Common myeloid progenitor, CD34-positive (primary cell): ENCODE measurements around the gene SELENOM. TPM values are rescaled to one million over a fixed set of nuclear protein-coding genes. Genes with fewer than 3 reads are reported as not detected.
A peak's percentile ranks its signal among the peaks of the same experiment; 100 is the strongest.

ENCODE experiments used
- CTCF ChIA-PET: fragments of 350-600 bp; sonication (Branson Sonifier 250); formaldehyde crosslinking; loops from one replicate; lab custom pipeline; 2021; ENCODE audit warnings: antibody characterized with exemption; lab: Charles Lee
- POLR2A ChIA-PET: fragments of 350-600 bp; sonication (Branson Sonifier 250); formaldehyde crosslinking; loops from one replicate; lab custom pipeline; 2021; ENCODE audit warnings: antibody characterized with exemption; lab: Charles Lee
- DNase-seq, 3 donors: peaks; one replicate each; pipeline versions ENCODE4 v3.0.0 to v3.0.0-alpha.2; 2013
- H3K27ac ChIP-seq, 2 experiments: 1 replicate in 1 of 2; 2 replicates in 1 of 2; pipeline ENCODE4 v1.7.0; 2013; ENCODE audit warnings: inconsistent platforms in 2 of 2, low read length in 2 of 2, mild to moderate bottlenecking in 2 of 2, low read depth in 1 of 2, moderate library complexity in 1 of 2; ENCODE audit not compliant: severe bottlenecking in 2 of 2, insufficient read depth in 1 of 2, poor library complexity in 1 of 2
- H3K27me3 ChIP-seq, 5 experiments: replicated peaks in 2 of 5; 1 replicate in 3 of 5; 2 replicates in 2 of 5; pipeline versions ENCODE4 v1.6.1 to v1.7.0; 2013; ENCODE audit warnings: low read length in 4 of 5, mild to moderate bottlenecking in 2 of 5, moderate library complexity in 2 of 5, inconsistent platforms in 1 of 5; ENCODE audit not compliant: insufficient read depth in 5 of 5, control insufficient read depth in 4 of 5
- H3K36me3 ChIP-seq, 4 experiments: 1 replicate in 2 of 4; 2 replicates in 2 of 4; pipeline versions ENCODE4 v1.6.1 to v1.7.0; 2013; ENCODE audit warnings: low read length in 3 of 4, control low read depth in 1 of 4, mild to moderate bottlenecking in 1 of 4; ENCODE audit not compliant: control insufficient read depth in 4 of 4, insufficient read depth in 4 of 4
- H3K4me1 ChIP-seq, 4 experiments: 1 replicate in 3 of 4; 2 replicates in 1 of 4; pipeline versions ENCODE4 v1.6.1 to v1.7.1; 2013; ENCODE audit warnings: low read length in 3 of 4, mild to moderate bottlenecking in 3 of 4, control low read depth in 1 of 4, inconsistent platforms in 1 of 4, moderate library complexity in 1 of 4; ENCODE audit not compliant: control insufficient read depth in 4 of 4, insufficient read depth in 4 of 4; ENCODE audit errors: control extremely low read depth in 1 of 4
- H3K4me3 ChIP-seq, 7 experiments: 1 replicate in 4 of 7; 2 replicates in 3 of 7; pipeline versions ENCODE4 v1.5.1 to v1.7.0; 2013; ENCODE audit warnings: mild to moderate bottlenecking in 7 of 7, low read length in 6 of 7, moderate library complexity in 6 of 7, inconsistent platforms in 2 of 7, low read depth in 2 of 7, control low read depth in 1 of 7; ENCODE audit not compliant: insufficient read depth in 4 of 7, control insufficient read depth in 1 of 7; ENCODE audit errors: extremely low read depth in 1 of 7
- H3K9me3 ChIP-seq, 5 experiments: 1 replicate in 4 of 5; 2 replicates in 1 of 5; pipeline versions ENCODE4 v1.6.1 to v1.7.1; 2013; ENCODE audit warnings: low read length in 4 of 5, mild to moderate bottlenecking in 2 of 5, inconsistent platforms in 1 of 5, low read depth in 1 of 5, moderate library complexity in 1 of 5; ENCODE audit not compliant: control insufficient read depth in 4 of 5, insufficient read depth in 2 of 5; ENCODE audit errors: control extremely low read depth in 1 of 5
- WGBS: methylation state at CpG from one replicate; pipeline ENCODE4 v1.1.5; 2013; ENCODE audit not compliant: insufficient coverage; 5-methylcytosine and 5-hydroxymethylcytosine counted together
- polyA plus RNA-seq: library from polyadenylated mRNA; unstranded; fragments of 120-200 nt; gene quantifications from one replicate; pipeline ENCODE4 v1.2.1, GENCODE V29; 2013

The SELENOM gene, protein sequence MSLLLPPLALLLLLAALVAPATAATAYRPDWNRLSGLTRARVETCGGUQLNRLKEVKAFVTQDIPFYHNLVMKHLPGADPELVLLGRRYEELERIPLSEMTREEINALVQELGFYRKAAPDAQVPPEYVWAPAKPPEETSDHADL
- 3.2 TPM for polyA plus RNA-seq

DNA sequence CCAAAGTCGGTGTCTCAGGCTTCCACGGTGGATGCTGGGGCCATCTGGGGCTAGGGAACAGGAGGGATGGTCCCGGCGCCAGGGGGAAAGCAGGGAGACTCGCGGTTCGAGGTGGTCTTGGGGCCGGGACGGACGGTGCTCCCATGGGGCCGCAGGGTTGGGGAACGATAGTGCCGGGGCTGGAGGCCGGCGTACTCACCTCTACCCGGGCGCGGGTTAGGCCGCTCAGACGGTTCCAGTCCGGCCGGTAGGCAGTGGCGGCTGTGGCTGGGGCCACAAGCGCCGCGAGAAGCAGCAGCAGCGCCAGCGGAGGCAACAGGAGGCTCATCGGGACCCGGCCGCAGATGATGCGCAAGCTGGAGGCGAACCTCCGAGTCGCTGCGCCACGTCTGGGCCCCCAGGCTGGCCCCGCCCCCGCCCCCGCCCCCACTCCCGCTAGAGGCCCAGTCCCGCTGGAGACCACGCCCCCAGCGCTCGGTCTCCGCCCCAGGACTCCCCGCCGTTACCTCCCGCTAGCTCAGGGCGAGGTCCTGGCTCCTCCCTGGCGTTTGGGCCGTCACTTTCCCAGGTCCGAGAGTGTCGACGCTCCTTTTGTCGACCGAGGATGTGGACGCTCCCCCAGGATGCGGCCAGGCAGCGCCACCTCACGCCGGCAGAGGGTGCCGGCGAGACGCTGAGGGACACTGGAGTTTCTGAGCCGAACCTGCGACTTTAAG is at the start of gene SELENOM:
SELENOM (minus strand) TSS at position 391 of the 716 bp plus-strand sequence; CDS start at position 328, 63 bp downstream.
- CTCF ChIA-PET: interaction anchor here (0.7 to 3.5 kb wide), 10 partner anchors 17 to 187 kb away, joined by 3 to 16 read pairs (median 4); partner anchors contain the start of gene LIMK2
- Histone ChIP-seq H3K27me3 (peaks cover 0 to 4% (median 0%) of the 10 kb centered on the region in 5 experiments), H3K9me3 (peaks cover 0 to under 1% (median 0%) of the 10 kb centered on the region in 5 experiments), H3K27ac (no peak within 1 kb of the TSS), H3K4me1 (peaks cover 0 to 16% (median 9%) of the 10 kb centered on the region in 4 experiments), H3K4me3 (peak within 1 kb of the TSS; percentile 21 to 79 (median 68)), H3K36me3 (peaks cover 0 to 1% (median under 1%) of the 10 kb centered on the region in 4 experiments)
- 4% methylated on average over 43 of the region's 67 CpGs for WGBS
- POLR2A ChIA-PET: interaction anchor here (0.7 to 1.0 kb wide), 2 partner anchors 41 to 53 kb away, joined by 4 read pairs; partner anchors contain the start of gene RNF185
- peak; percentile 85 to 92 (median 92) for DNase-seq

DNA sequence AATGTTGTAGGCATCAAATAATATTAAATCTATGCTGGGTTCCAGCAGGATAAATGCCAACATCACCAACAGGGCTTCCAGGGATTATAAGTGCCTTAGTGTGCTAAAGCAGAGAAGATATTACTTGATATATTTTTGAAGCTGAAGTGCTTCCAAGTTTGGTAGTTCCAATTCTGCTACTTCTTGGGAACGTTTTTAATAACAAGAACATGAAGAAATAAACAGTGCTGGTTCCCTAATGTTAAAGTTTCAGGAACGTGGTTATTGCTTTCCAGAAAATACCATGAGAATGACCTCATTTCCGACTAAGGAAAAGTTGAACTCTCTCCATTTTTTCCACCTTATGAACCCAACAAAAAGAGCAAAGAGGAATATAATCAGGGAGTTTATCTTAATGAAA is 48.1 kb upstream of the SELENOM start:
- ChIA-PET POLR2A (no interaction called here), CTCF (no interaction called here)
- 46% methylated on average over 2 of the region's 3 CpGs for WGBS
- no peak for DNase-seq
- H3K4me1 ChIP-seq: peaks cover under 1 to 5% (median 2%) of the 10 kb centered on the region in 4 experiments
- H3K27me3 ChIP-seq: no peaks in the 10 kb centered on the region
- no peaks in the 10 kb centered on the region for H3K36me3 ChIP-seq
- H3K27ac ChIP-seq: no peak overlapping the region
- no peak overlapping the region for H3K4me3 ChIP-seq
- H3K9me3 ChIP-seq: no peaks in the 10 kb centered on the region

DNA sequence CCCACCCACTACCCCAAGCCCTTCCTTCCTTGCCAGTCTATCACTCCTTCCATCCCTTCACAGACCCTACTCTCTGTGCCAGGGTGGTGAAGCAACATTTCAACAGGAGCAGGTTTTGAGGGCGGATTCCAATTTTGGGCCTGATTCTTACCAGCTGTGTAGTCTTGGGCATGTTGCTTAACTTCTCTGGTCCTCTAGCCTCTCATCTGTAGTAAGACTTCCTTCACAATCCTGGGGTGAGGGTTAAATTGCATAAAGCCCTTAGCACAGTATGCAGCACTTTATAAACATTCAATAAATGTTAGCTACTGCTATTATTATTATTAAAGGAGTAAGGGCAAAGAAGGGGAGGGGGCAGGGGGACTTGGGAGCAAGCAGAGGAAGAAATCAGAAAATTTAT is 47.6 kb upstream of the SELENOM start:
- no peak for DNase-seq
- WGBS: no CpG with 5 or more reads among the region's 1 CpG
- CTCF ChIA-PET: no interaction called here
- no peaks in the 10 kb centered on the region for H3K36me3 ChIP-seq
- peaks cover 0 to 3% (median under 1%) of the 10 kb centered on the region in 4 experiments for H3K4me1 ChIP-seq
- no peaks in the 10 kb centered on the region for H3K9me3 ChIP-seq
- POLR2A ChIA-PET: no interaction called here
- H3K27me3 ChIP-seq: no peaks in the 10 kb centered on the region
- H3K4me3 ChIP-seq: no peak overlapping the region
- H3K27ac ChIP-seq: no peak overlapping the region

DNA sequence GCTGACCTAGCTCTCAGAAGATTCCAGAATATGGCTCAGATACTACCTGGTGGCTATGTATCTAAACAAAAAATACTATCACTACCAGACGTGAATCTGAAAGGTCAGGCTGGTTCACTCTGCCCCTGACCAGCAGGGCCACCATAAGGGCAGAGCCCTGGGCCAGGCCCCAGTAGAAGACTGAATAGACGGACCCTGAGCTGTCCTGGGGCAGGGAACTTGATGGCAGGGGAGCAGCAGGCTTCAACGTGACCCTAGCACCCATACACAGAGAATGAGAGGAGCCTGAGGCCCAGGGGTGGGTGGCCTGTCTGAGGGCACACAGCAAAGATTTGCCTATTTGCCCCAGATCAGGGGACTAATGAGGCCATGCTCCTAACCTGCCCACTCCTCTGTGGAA is 46.0 kb upstream of the SELENOM start:
- ChIA-PET CTCF (interaction anchor here (1.0 kb wide), 1 partner anchor 207 kb away, joined by 3 read pairs; no protein-coding TSS in a partner anchor), POLR2A (interaction anchor here (0.6 kb wide), 1 partner anchor 386 kb away, joined by 4 read pairs; no protein-coding TSS in a partner anchor)
- H3K4me1 ChIP-seq: peaks cover 0 to 3% (median 1%) of the 10 kb centered on the region in 4 experiments
- no peak for DNase-seq
- 92% methylated on average over 3 of the region's 3 CpGs for WGBS
- no peaks in the 10 kb centered on the region for H3K27me3 ChIP-seq
- H3K4me3 ChIP-seq: no peak overlapping the region
- no peaks in the 10 kb centered on the region for H3K36me3 ChIP-seq
- no peak overlapping the region for H3K27ac ChIP-seq
- no peaks in the 10 kb centered on the region for H3K9me3 ChIP-seq

DNA sequence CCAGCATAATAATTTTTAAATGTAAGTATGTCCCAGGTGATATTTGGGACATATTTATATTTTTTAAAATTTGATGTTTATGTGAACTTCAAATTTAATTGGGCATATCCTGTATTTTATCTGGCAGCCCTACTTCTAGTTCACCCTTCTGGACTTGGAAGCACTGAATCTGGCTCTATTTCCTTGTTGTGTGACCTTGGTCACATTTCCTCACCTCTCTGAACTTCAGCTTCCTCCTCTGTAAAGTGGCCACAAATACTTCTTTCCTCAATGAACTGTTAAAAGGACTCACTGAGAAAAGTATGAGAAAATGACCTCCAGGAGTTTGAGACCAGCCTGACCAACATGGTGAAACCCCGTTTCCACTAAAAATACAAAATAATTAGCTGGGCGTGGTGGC is 44.5 kb upstream of the SELENOM start:
- ChIA-PET CTCF (interaction anchor here (1.1 kb wide), 1 partner anchor 81 kb away, joined by 5 read pairs; no protein-coding TSS in a partner anchor), POLR2A (no interaction called here)
- DNase-seq: no peak
- no peak overlapping the region for H3K4me3 ChIP-seq
- H3K27ac ChIP-seq: no peak overlapping the region
- WGBS: 100% methylated on average over 2 of the region's 2 CpGs
- peaks cover 0 to 3% (median 1%) of the 10 kb centered on the region in 4 experiments for H3K4me1 ChIP-seq
- H3K27me3 ChIP-seq: no peaks in the 10 kb centered on the region
- H3K36me3 ChIP-seq: no peaks in the 10 kb centered on the region
- peaks cover 0 to 4% (median 1%) of the 10 kb centered on the region in 5 experiments for H3K9me3 ChIP-seq

DNA sequence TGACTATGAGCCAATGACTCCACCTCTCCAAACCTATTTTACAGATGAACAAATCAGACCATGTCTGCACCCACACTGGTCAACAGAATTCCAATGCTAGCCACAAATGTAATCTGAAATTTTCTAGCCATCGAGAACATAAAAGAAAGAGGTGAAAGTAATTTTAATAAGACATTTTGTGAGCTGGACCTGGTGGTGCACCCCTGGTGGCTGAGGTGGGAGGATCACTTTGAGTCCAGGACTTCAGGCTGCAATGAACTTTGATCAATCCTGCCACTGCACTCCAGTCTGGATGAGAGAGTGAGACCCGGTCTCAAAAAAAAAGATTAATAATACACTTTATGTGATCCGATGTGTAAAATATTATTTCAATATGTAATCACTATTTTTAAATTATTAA is 43.2 kb upstream of the SELENOM start:
- CTCF ChIA-PET: interaction anchor here (0.8 to 3.7 kb wide), 6 partner anchors 9 to 205 kb away, joined by 3 to 20 read pairs (median 6); partner anchors contain the start of genes PLA2G3 and RNF185
- POLR2A ChIA-PET: no interaction called here
- WGBS: 100% methylated on average over 1 of the region's 3 CpGs

More for the DNA sequence above, 43.2 kb upstream of the SELENOM start:
- Histone ChIP-seq H3K27ac (no peak overlapping the region), H3K9me3 (peaks cover 0 to 4% (median 1%) of the 10 kb centered on the region in 5 experiments), H3K27me3 (no peaks in the 10 kb centered on the region), H3K36me3 (no peaks in the 10 kb centered on the region), H3K4me1 (peaks cover 0 to 3% (median 1%) of the 10 kb centered on the region in 4 experiments), H3K4me3 (no peak overlapping the region)
- peak in 2 of 3 donors; percentile 46 to 48 for DNase-seq
